Measurements from ENCODE around the gene CCDC57. TPM values are rescaled to one million over a fixed set of nuclear protein-coding genes. Genes with fewer than 3 reads are reported as not detected.
"Not testable (repeated sequence)": the region's sequence is repeated elsewhere in the genome, so short reads cannot be mapped to it uniquely, and the experiment has no call there.

Gene CCDC57
- polyA plus RNA-seq, 1 donor from 2014 or later, result 70.9 TPM

DNA sequence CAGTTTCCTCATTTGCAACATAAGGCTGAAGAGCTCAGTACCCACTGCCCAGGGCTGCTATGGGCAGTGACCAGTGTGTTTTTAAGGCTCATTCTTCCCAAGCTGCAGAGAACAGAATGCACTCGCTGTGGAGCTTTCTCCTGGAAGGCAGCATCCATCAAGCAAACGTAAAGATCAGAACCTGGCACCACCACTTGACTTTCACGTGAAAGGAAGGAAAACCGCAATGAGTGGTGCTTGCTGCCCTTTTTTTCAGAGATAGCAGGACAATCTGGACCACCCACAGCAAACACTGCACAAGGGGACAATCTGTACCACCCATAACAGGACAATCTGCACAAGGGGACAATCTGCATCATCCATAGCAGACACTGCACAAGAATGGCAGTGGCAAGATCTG is 49.7 kb upstream of the CCDC57 start:
- TF ChIP-seq SMC3 (conservative IDR thresholded peaks at IDR 0.05; ENCODE audit: poor library complexity) (no peak), TAF1 (IDR thresholded peaks at IDR 0.05; ENCODE audit: low read depth) (no peak), POLR2AphosphoS5 (IDR thresholded peaks at IDR 0.05) (no peak), EP300 (conservative IDR thresholded peaks at IDR 0.05; ENCODE audit: poor library complexity, severe bottlenecking) (no peak), MXI1 (conservative IDR thresholded peaks at IDR 0.05; ENCODE audit: poor library complexity, severe bottlenecking) (no peak), RAD21 (conservative IDR thresholded peaks at IDR 0.05) (no peak), EZH2 (IDR thresholded peaks at IDR 0.05; ENCODE audit: borderline replicate concordance, insufficient read depth, low read length, poor library complexity, severe bottlenecking) (no peak)
- TF ChIP-seq, protein P1, sequence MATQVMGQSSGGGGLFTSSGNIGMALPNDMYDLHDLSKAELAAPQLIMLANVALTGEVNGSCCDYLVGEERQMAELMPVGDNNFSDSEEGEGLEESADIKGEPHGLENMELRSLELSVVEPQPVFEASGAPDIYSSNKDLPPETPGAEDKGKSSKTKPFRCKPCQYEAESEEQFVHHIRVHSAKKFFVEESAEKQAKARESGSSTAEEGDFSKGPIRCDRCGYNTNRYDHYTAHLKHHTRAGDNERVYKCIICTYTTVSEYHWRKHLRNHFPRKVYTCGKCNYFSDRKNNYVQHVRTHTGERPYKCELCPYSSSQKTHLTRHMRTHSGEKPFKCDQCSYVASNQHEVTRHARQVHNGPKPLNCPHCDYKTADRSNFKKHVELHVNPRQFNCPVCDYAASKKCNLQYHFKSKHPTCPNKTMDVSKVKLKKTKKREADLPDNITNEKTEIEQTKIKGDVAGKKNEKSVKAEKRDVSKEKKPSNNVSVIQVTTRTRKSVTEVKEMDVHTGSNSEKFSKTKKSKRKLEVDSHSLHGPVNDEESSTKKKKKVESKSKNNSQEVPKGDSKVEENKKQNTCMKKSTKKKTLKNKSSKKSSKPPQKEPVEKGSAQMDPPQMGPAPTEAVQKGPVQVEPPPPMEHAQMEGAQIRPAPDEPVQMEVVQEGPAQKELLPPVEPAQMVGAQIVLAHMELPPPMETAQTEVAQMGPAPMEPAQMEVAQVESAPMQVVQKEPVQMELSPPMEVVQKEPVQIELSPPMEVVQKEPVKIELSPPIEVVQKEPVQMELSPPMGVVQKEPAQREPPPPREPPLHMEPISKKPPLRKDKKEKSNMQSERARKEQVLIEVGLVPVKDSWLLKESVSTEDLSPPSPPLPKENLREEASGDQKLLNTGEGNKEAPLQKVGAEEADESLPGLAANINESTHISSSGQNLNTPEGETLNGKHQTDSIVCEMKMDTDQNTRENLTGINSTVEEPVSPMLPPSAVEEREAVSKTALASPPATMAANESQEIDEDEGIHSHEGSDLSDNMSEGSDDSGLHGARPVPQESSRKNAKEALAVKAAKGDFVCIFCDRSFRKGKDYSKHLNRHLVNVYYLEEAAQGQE (IDR thresholded peaks at IDR 0.05; ENCODE audit: borderline replicate concordance), result no peak
- TF ChIP-seq, protein P2, sequence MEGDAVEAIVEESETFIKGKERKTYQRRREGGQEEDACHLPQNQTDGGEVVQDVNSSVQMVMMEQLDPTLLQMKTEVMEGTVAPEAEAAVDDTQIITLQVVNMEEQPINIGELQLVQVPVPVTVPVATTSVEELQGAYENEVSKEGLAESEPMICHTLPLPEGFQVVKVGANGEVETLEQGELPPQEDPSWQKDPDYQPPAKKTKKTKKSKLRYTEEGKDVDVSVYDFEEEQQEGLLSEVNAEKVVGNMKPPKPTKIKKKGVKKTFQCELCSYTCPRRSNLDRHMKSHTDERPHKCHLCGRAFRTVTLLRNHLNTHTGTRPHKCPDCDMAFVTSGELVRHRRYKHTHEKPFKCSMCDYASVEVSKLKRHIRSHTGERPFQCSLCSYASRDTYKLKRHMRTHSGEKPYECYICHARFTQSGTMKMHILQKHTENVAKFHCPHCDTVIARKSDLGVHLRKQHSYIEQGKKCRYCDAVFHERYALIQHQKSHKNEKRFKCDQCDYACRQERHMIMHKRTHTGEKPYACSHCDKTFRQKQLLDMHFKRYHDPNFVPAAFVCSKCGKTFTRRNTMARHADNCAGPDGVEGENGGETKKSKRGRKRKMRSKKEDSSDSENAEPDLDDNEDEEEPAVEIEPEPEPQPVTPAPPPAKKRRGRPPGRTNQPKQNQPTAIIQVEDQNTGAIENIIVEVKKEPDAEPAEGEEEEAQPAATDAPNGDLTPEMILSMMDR (IDR thresholded peaks at IDR 0.05; ENCODE audit: poor library complexity, severe bottlenecking), result no peak
- Histone ChIP-seq H3K27me3 (ENCODE audit: insufficient read depth, low read depth, low read length) (no peaks in the 10 kb centered on the region), H4K20me1 (ENCODE audit: insufficient read depth) (peaks cover 22% of the 10 kb centered on the region), H2AFZ (ENCODE audit: low read depth, low read length) (no peak overlapping the region), H3K9ac (ENCODE audit: low read length) (no peak overlapping the region), H3K79me2 (replicated peaks; ENCODE audit: insufficient read depth, low read length) (peaks cover 37% of the 10 kb centered on the region), H3K4me3 (ENCODE audit: low read length) (no peak overlapping the region), H3K9me2 (ENCODE audit: insufficient read depth, low read length) (no peaks in the 10 kb centered on the region), H3K9me3 (ENCODE audit: low read length) (no peaks in the 10 kb centered on the region), H3K27ac (ENCODE audit: low read length) (no peak overlapping the region), H3F3A (ENCODE audit: insufficient read depth, low read length, poor library complexity, severe bottlenecking) (no peaks in the 10 kb centered on the region), H3K36me3 (ENCODE audit: insufficient read depth, low read length) (peaks cover 9% of the 10 kb centered on the region), H3K4me2 (ENCODE audit: low read length) (no peak overlapping the region)

DNA sequence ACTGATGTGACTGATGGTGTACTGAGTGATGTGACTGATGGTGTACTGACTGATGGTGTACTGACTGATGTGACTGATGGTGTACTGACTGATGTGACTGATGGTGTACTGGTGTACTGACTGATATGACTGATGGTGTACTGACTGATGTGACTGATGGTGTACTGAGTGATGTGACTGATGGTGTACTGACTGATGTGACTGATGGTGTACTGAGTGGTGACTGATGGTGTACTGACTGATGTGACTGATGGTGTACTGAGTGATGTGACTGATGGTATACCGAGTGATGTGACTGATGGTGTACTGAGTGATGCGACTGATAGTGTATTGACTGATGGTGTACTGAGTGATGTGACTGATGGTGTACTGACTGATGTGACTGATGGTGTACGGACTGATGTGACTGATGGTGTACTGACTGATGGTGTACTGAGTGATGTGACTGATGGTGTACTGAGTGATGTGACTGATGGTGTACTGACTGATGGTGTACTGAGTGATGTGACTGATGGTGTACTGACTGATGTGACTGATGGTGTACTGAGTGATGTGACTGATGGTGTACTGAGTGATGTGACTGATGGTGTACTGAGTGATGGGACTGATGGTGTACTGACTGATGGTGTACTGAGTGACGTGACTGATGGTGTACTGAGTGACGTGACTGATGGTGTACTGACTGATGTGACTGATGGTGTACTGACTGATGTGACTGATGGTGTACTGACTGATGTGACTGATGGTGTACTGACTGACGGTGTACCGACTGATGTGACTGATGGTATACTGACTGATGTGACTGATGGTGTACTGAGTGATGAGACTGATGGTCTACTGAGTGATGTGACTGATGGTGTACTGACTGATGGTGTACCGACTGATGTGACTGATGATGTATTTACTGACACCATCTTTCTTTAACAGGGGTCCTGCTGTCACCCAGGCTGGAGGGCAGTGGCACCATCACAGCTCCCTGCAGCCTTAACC is 47.6 kb upstream of the CCDC57 start:
- H3K9me2 ChIP-seq (ENCODE audit: insufficient read depth, low read length); H3K36me3 ChIP-seq (ENCODE audit: insufficient read depth, low read length); H3K4me2 ChIP-seq (ENCODE audit: low read length); H2AFZ ChIP-seq (ENCODE audit: low read depth, low read length); H3K9me3 ChIP-seq (ENCODE audit: low read length); H3K27me3 ChIP-seq (ENCODE audit: insufficient read depth, low read depth, low read length); H3K4me3 ChIP-seq (ENCODE audit: low read length); H3K9ac ChIP-seq (ENCODE audit: low read length); H3K27ac ChIP-seq (ENCODE audit: low read length); H3F3A ChIP-seq (ENCODE audit: insufficient read depth, low read length, poor library complexity, severe bottlenecking): not testable (repeated sequence)
- peaks cover 10% of the 10 kb centered on the region for H4K20me1 ChIP-seq (ENCODE audit: insufficient read depth)
- TF ChIP-seq POLR2AphosphoS5 (IDR thresholded peaks at IDR 0.05) (peak; percentile 67), EP300 (conservative IDR thresholded peaks at IDR 0.05; ENCODE audit: poor library complexity, severe bottlenecking) (peak; percentile 60)
- peaks cover 27% of the 10 kb centered on the region for H3K79me2 ChIP-seq (replicated peaks; ENCODE audit: insufficient read depth, low read length)

All from neural cell (in vitro differentiated cells).